ENCODE data around the gene FOSB. TPM values are rescaled to one million over a fixed set of nuclear protein-coding genes. Genes with fewer than 3 reads are reported as not detected.
A peak's percentile ranks its signal among the peaks of the same experiment; 100 is the strongest.

Gene FOSB
- total and polyA plus RNA-seq, 9 of the 15 experiments (the other 6 are each of a cell fraction or from before 2014, with no cell fraction given), result 0.11 to 2.7 (median 0.73) TPM

- TF ChIP-seq RCOR1 (IDR thresholded peaks at IDR 0.05; ENCODE audit: borderline replicate concordance in 1 of 2, low read depth in 2 of 2, low read length in 2 of 2) (0 out of 4 replicates have a peak, but pooled peaks of 1 of the 2 experiments have one; percentile 50), ZNF121 (CRISPR knock-in tag; conservative IDR thresholded peaks at IDR 0.05) (no peak), SUPT5H (IDR thresholded peaks at IDR 0.05) (0 out of 2 replicates have a peak, but pooled peaks have one; percentile 13), ZNF253 (CRISPR knock-in tag; conservative IDR thresholded peaks at IDR 0.05) (no peak), HDAC1 (IDR thresholded peaks at IDR 0.05) (0 out of 4 replicates have a peak, but pooled peaks of 1 of the 2 experiments have one; percentile 22), CTBP1 (IDR thresholded peaks at IDR 0.05; ENCODE audit: borderline replicate concordance) (no peak), SMARCA5 (IDR thresholded peaks at IDR 0.05) (0 out of 2 replicates have a peak, but pooled peaks have one; percentile 39), HDGF (IDR thresholded peaks at IDR 0.05) (0 out of 2 replicates have a peak, but pooled peaks have one; percentile 20), KDM4B (IDR thresholded peaks at IDR 0.05; ENCODE audit: borderline replicate concordance in 2 of 2, low read depth in 1 of 2) (no peak), TSC22D4 (tag; IDR thresholded peaks at IDR 0.05) (no peak), ADNP (tag; IDR thresholded peaks at IDR 0.05) (0 out of 2 replicates have a peak, but pooled peaks have one; percentile 26), ZBTB7A (IDR thresholded peaks at IDR 0.05; ENCODE audit: borderline replicate concordance, control insufficient read depth, low read depth, low read length) (no peak), ZNF695 (CRISPR knock-in tag; IDR thresholded peaks at IDR 0.05) (no peak), PTTG1 (tag; IDR thresholded peaks at IDR 0.05; ENCODE audit: low read depth) (no peak), NFYB (IDR thresholded peaks at IDR 0.05; ENCODE audit: extremely low read depth, insufficient read length) (no peak), ZBTB17 (CRISPR knock-in tag; IDR thresholded peaks at IDR 0.05) (no peak), MTA3 (IDR thresholded peaks at IDR 0.05; ENCODE audit: borderline replicate concordance) (no peak), KDM1A (IDR thresholded peaks at IDR 0.05) (peak in 1 of 2 experiments; percentile 47; a peak in 2 of 4 replicates), RBM14 (IDR thresholded peaks at IDR 0.05; ENCODE audit: borderline replicate concordance, insufficient read depth, low read depth, low read length) (no peak), CUX1 (CRISPR knock-in tag; IDR thresholded peaks at IDR 0.05) (no peak), RBM25 (IDR thresholded peaks at IDR 0.05; ENCODE audit: low read depth, low read length, severe bottlenecking) (peak; percentile 93)
- TF ChIP-seq, protein P1, sequence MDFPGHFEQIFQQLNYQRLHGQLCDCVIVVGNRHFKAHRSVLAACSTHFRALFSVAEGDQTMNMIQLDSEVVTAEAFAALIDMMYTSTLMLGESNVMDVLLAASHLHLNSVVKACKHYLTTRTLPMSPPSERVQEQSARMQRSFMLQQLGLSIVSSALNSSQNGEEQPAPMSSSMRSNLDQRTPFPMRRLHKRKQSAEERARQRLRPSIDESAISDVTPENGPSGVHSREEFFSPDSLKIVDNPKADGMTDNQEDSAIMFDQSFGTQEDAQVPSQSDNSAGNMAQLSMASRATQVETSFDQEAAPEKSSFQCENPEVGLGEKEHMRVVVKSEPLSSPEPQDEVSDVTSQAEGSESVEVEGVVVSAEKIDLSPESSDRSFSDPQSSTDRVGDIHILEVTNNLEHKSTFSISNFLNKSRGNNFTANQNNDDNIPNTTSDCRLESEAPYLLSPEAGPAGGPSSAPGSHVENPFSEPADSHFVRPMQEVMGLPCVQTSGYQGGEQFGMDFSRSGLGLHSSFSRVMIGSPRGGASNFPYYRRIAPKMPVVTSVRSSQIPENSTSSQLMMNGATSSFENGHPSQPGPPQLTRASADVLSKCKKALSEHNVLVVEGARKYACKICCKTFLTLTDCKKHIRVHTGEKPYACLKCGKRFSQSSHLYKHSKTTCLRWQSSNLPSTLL (IDR thresholded peaks at IDR 0.05), result no peak
These were observed 43.3 kb downstream of the FOSB start (continued) for GRCh38 chr19:45511074-45511473.
